CD14-positive monocyte (primary cell): Measurements from ENCODE around the gene TGM4. TPM values are rescaled to one million over a fixed set of nuclear protein-coding genes. Genes with fewer than 3 reads are reported as not detected.

Experiments used
- DNase-seq, 3 donors: peaks; one replicate each; pipeline ENCODE4 v3.0.0-alpha.2; 2011 to 2022
- H2AFZ ChIP-seq: 2 replicates; pipeline ENCODE4 v1.6.0; 2012; ENCODE audit warnings: mild to moderate bottlenecking, low read depth, low read length, inconsistent platforms; ENCODE audit not compliant: insufficient read depth, poor library complexity, severe bottlenecking
- H3K27ac ChIP-seq, 2 donors: 1 replicate in 1 of 2; 2 replicates in 1 of 2; pipeline ENCODE4 v1.5.1; 2012 to 2013; ENCODE audit warnings: low read length in 2 of 2, control low read depth in 1 of 2, inconsistent platforms in 1 of 2, low read depth in 1 of 2, mild to moderate bottlenecking in 1 of 2
- H3K27me3 ChIP-seq, 2 donors: one replicate each; pipeline versions ENCODE4 v1.6.0 to v1.6.1; 2011 to 2013; ENCODE audit warnings: low read length in 2 of 2; ENCODE audit not compliant: control insufficient read depth in 2 of 2, insufficient read depth in 2 of 2
- H3K36me3 ChIP-seq, 2 donors: replicated peaks in 1 of 2; 1 replicate in 1 of 2; 2 replicates in 1 of 2; pipeline versions ENCODE4 v1.5.1 to v1.6.1; 2012 to 2013; ENCODE audit warnings: low read length in 2 of 2, control low read depth in 1 of 2, inconsistent platforms in 1 of 2, mild to moderate bottlenecking in 1 of 2; ENCODE audit not compliant: insufficient read depth in 2 of 2, control insufficient read depth in 1 of 2
- H3K4me1 ChIP-seq, 2 donors: 1 replicate in 1 of 2; 2 replicates in 1 of 2; pipeline versions ENCODE4 v1.5.1 to v1.6.1; 2012 to 2013; ENCODE audit warnings: low read length in 2 of 2, control low read depth in 1 of 2, inconsistent platforms in 1 of 2, mild to moderate bottlenecking in 1 of 2, moderate library complexity in 1 of 2; ENCODE audit not compliant: insufficient read depth in 2 of 2, control insufficient read depth in 1 of 2
- H3K4me2 ChIP-seq: replicated peaks from 2 replicates; pipeline ENCODE3; 2012; ENCODE audit warnings: low read length, moderate library complexity, mild to moderate bottlenecking; ENCODE audit not compliant: poor library complexity, severe bottlenecking; ENCODE audit errors: extremely low read depth
- H3K4me3 ChIP-seq, 3 experiments: fragments of 200-600 bp in 1 of 3; sonication (generic) in 1 of 3; replicated peaks in 1 of 3; 1 replicate in 2 of 3; 2 replicates in 1 of 3; pipeline ENCODE4 v1.5.1; 2011 to 2013; ENCODE audit warnings: low read length in 3 of 3, mild to moderate bottlenecking in 3 of 3, control low read depth in 2 of 3, low read depth in 2 of 3, inconsistent platforms in 1 of 3, moderate library complexity in 1 of 3
- H3K79me2 ChIP-seq: 2 replicates; pipeline ENCODE4 v1.6.0; 2012; ENCODE audit warnings: mild to moderate bottlenecking, control low read depth, inconsistent platforms, low read length, moderate library complexity; ENCODE audit not compliant: insufficient read depth
- H3K9ac ChIP-seq: 2 replicates; pipeline ENCODE4 v1.6.0; 2017; ENCODE audit warnings: low read length, mild to moderate bottlenecking; ENCODE audit not compliant: insufficient read depth, poor library complexity, severe bottlenecking
- H3K9me3 ChIP-seq, 2 donors: replicated peaks in 1 of 2; 1 replicate in 1 of 2; 2 replicates in 1 of 2; pipeline versions ENCODE4 v1.5.1 to v1.6.1; 2012 to 2013; ENCODE audit warnings: low read length in 2 of 2, control low read depth in 1 of 2; ENCODE audit not compliant: control insufficient read depth in 1 of 2, insufficient read depth in 1 of 2
- H4K20me1 ChIP-seq: 2 replicates; pipeline ENCODE4 v1.6.0; 2012; ENCODE audit warnings: mild to moderate bottlenecking, low read length, control low read depth, moderate library complexity; ENCODE audit not compliant: insufficient read depth
- H3K27ac Mint-ChIP-seq, 7 donors: one replicate each; pipeline ENCODE4 v1.8.0; 2020; ENCODE audit warnings: mild to moderate bottlenecking in 7 of 7, mixed read lengths in 7 of 7, moderate library complexity in 6 of 7, inconsistent platforms in 2 of 7
- H3K27me3 Mint-ChIP-seq, 3 donors: one replicate each; pipeline ENCODE4 v1.8.0; 2021 to 2022; ENCODE audit warnings: low read depth in 3 of 3, mild to moderate bottlenecking in 3 of 3, mixed read lengths in 3 of 3, moderate library complexity in 3 of 3, inconsistent platforms in 1 of 3
- H3K36me3 Mint-ChIP-seq, 2 donors: one replicate each; pipeline ENCODE4 v1.8.0; 2020; ENCODE audit warnings: mixed read lengths in 2 of 2, inconsistent platforms in 1 of 2, mild to moderate bottlenecking in 1 of 2
- H3K4me1 Mint-ChIP-seq: one replicate; pipeline ENCODE4 v1.8.0; 2020; ENCODE audit warnings: mild to moderate bottlenecking, mixed read lengths
- H3K4me3 Mint-ChIP-seq, 2 donors: one replicate each; pipeline ENCODE4 v1.8.0; 2020; ENCODE audit warnings: mild to moderate bottlenecking in 2 of 2, mixed read lengths in 2 of 2, moderate library complexity in 1 of 2
- H3K9me3 Mint-ChIP-seq, 7 donors: one replicate each; pipeline ENCODE4 v1.8.0; 2020 to 2022; ENCODE audit warnings: mixed read lengths in 7 of 7, mild to moderate bottlenecking in 6 of 7, moderate library complexity in 6 of 7, inconsistent platforms in 2 of 7
- CTCF ChIP-seq: fragments of 200-600 bp; IDR thresholded peaks from one replicate; pipeline ENCODE4 v1.8.0; 2022; ENCODE audit warnings: antibody characterized with exemption, mild to moderate bottlenecking
- WGBS: methylation state at CpG from one replicate; pipeline ENCODE4 v1.1.5; 2013; ENCODE audit warnings: missing lambda C conversion rate; ENCODE audit not compliant: insufficient coverage; 5-methylcytosine and 5-hydroxymethylcytosine counted together
- intact Hi-C, 2 donors: fragments of 100-400 bp; cut with micrococcal nuclease; formaldehyde crosslinking; loops; one replicate each; pipeline versions ENCODE4 v1.15.0 to v1.15.1; 2023
- polyA plus RNA-seq, 3 donors: library from polyadenylated mRNA; depleted of rRNA in 1 of 3; unstranded in 2 of 3; stranded (reverse) in 1 of 3; fragments of 300-500 nt in 2 of 3; fragments of >200 nt in 1 of 3; fragmentation: Illumina TruSeq in 2 of 3; gene quantifications; 1 replicate in 2 of 3; 2 replicates in 1 of 3; pipeline ENCODE4 v1.2.3, GENCODE V29; 2012 to 2021

The TGM4 gene
- polyA plus RNA-seq, 3 donors = 0.04 TPM; not detected in 2

DNA sequence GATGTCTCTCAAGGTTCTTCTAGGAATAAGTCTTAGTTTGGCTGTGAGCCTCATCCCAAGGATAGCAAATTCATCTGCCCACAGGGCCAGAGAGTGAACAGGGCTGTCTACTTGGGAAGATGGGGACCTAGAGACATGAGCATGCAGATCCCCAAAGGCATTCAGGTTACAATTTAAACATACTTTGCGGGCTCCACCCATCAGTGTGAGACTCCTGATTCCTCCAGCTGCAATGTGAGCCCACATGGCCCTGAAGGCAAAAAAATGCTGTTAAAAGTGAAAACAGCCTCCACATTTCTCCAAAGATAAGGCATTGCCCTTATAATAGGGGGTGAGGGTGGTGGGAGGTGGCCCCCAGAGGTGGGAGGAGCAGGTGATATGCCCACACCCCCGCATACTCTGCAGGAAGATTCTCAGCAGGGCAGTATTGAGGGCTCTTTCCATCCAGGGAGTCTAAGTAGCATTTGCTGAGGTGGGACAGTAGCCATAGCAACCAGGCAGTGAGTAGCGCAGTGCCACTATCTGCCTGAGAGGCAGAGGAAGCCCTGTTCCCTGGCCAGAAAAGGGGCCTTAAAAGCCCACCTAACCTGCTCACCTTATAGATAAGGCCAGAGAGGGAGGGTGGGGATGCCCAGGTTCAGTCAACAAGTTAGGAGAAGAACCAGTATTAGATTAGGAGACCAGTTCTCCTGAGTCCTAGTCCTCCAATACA lies 31.2 kb downstream of the TGM4 start:
- Histone ChIP-seq H3K27ac (no peak overlapping the region), H3K4me1 (no peaks in the 10 kb centered on the region), H3K9me3 (no peaks in the 10 kb centered on the region), H3K79me2 (no peaks in the 10 kb centered on the region), H3K36me3 (no peaks in the 10 kb centered on the region), H3K27me3 (peaks cover 8% of the 10 kb centered on the region in 2 donors), H3K4me3 (no peak overlapping the region), H3K9ac (no peak overlapping the region), H4K20me1 (no peaks in the 10 kb centered on the region), H2AFZ (no peak overlapping the region), H3K4me2 (no peak overlapping the region)
- no peak for TF ChIP-seq CTCF
- 100% methylated on average over 1 of the region's 3 CpGs for WGBS
- intact Hi-C loops = no loop called here
- Mint-ChIP-seq H3K4me1 (no peaks in the 10 kb centered on the region), H3K27me3 (peaks cover 9 to 31% (median 13%) of the 10 kb centered on the region in 3 donors), H3K36me3 (no peaks in the 10 kb centered on the region), H3K27ac (no peak overlapping the region), H3K9me3 (peaks cover 0 to 12% (median 7%) of the 10 kb centered on the region in 7 donors), H3K4me3 (no peak overlapping the region)
- DNase-seq = no peak

GRCh38 chr3:44906997-44907396 lies 32.6 kb downstream of the TGM4 start:
- H3K9ac ChIP-seq = no peak overlapping the region
- H4K20me1 ChIP-seq = no peaks in the 10 kb centered on the region
- TF ChIP-seq CTCF = no peak
- Mint-ChIP-seq H3K4me1 (no peaks in the 10 kb centered on the region), H3K4me3 (no peak overlapping the region), H3K9me3 (peaks cover 0 to 13% (median 10%) of the 10 kb centered on the region in 7 donors), H3K27me3 (peaks cover 13 to 34% (median 14%) of the 10 kb centered on the region in 3 donors), H3K27ac (peak overlapping the region in 1 of 7 donors; percentile 41), H3K36me3 (no peaks in the 10 kb centered on the region)
- no peak for DNase-seq
- no peak overlapping the region for H3K27ac ChIP-seq
- H3K79me2 ChIP-seq = no peaks in the 10 kb centered on the region
- H3K27me3 ChIP-seq = peaks cover 8% of the 10 kb centered on the region in 2 donors
- no peaks in the 10 kb centered on the region for H3K36me3 ChIP-seq
- H3K4me1 ChIP-seq = no peaks in the 10 kb centered on the region
- 100% methylated on average over 1 of the region's 4 CpGs for WGBS
- no peaks in the 10 kb centered on the region for H3K9me3 ChIP-seq
- no peak overlapping the region for H2AFZ ChIP-seq
- H3K4me2 ChIP-seq = no peak overlapping the region
- intact Hi-C loops = no loop called here
- no peak overlapping the region for H3K4me3 ChIP-seq
